Vagina (tissue), 2 donors: Measurements from ENCODE around the gene DIPK1B. TPM values are rescaled to one million over a fixed set of nuclear protein-coding genes. Genes with fewer than 3 reads are reported as not detected.
A peak's percentile ranks its signal among the peaks of the same experiment; 100 is the strongest.

Experiments
- DNase-seq, 2 donors: peaks; one replicate each; pipeline ENCODE4 v3.0.0-alpha.2; 2017; ENCODE audit errors: extremely low spot score in 2 of 2
- H3K27ac ChIP-seq: fragments of 200-600 bp; sonication (generic); one replicate; pipeline ENCODE4 v1.5.1; 2019
- H3K27me3 ChIP-seq: fragments of 200-600 bp; sonication (generic); one replicate; pipeline ENCODE4 v1.5.1; 2019
- H3K36me3 ChIP-seq, 2 donors: fragments of 200-600 bp; sonication (generic); one replicate each; pipeline ENCODE4 v1.5.1; 2017 to 2019
- H3K4me1 ChIP-seq: fragments of 200-600 bp; sonication (generic); one replicate; pipeline ENCODE4 v1.5.1; 2019
- H3K4me3 ChIP-seq, 2 donors: fragments of 200-600 bp; sonication (generic); 1 replicate in 1 of 2; 2 replicates in 1 of 2; pipeline ENCODE4 v1.5.1; 2016 to 2019
- H3K9me3 ChIP-seq: fragments of 200-600 bp; sonication (generic); one replicate; pipeline ENCODE4 v1.5.1; 2019
- CTCF ChIP-seq, 3 experiments: fragments of 450-650 bp in 2 of 3; fragments of 200-600 bp in 1 of 3; sonication (generic) in 1 of 3; IDR thresholded peaks; one replicate each; pipeline ENCODE4 v1.5.1; 2017 to 2019; ENCODE audit warnings: antibody characterized with exemption in 3 of 3, mild to moderate bottlenecking in 2 of 3, moderate library complexity in 2 of 3
- POLR2A ChIP-seq, 2 donors: fragments of 450-650 bp; IDR thresholded peaks; one replicate each; pipeline ENCODE4 v1.6.1; 2017; ENCODE audit warnings: antibody characterized with exemption in 2 of 2, mild to moderate bottlenecking in 2 of 2, moderate library complexity in 2 of 2
- POLR2AphosphoS5 ChIP-seq, 2 donors: sonication (generic); formaldehyde crosslinking; IDR thresholded peaks; one replicate each; pipeline ENCODE4 v1.9.0; 2017; ENCODE audit warnings: antibody characterized with exemption in 2 of 2, mild to moderate bottlenecking in 2 of 2, low read depth in 1 of 2; ENCODE audit not compliant: insufficient read depth in 1 of 2
- intact Hi-C: fragments of 100-400 bp; cut with DNase I; formaldehyde crosslinking; loops from one replicate; pipeline ENCODE4 v1.15.1; 2023
- total RNA-seq: library from RNA; depleted of rRNA; stranded (reverse); fragments of >200 nt; gene quantifications from one replicate; pipeline ENCODE4 v1.2.3, GENCODE V29; 2016

Gene DIPK1B
- total RNA-seq, 1 donor from 2014 or later, result 11.5 TPM

DNA sequence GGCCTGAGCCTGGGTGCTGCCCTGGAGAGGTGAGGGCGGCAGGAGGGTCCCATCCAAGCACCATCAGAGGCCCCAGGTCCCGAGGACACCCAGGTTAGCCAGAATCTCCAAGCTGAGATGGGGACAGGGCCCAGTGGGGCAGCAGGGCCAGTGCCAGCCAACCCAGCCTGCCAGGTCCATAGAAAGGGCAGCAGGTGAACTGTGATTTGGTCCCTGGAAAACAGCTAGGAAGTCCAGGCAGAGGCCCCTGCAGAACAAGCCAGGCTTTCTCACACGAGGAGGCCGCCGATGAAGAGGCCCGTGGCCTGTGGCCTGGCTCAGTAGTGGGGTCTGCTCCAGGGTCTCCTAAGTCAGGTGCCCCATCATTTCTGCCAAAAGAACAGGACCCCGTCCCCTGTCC, 27.2 kb upstream of the DIPK1B start:
- H3K9me3 ChIP-seq, result no peaks in the 10 kb centered on the region
- no peak for DNase-seq
- H3K4me1 ChIP-seq, result peaks cover 30% of the 10 kb centered on the region
- intact Hi-C loops, result no loop called here
- H3K4me3 ChIP-seq, result peak overlapping the region; percentile 84 to 90
- no peaks in the 10 kb centered on the region for H3K36me3 ChIP-seq
- H3K27me3 ChIP-seq, result no peaks in the 10 kb centered on the region
- H3K27ac ChIP-seq, result no peak overlapping the region
- TF ChIP-seq CTCF (IDR thresholded peaks at IDR 0.05) (no peak), POLR2AphosphoS5 (IDR thresholded peaks at IDR 0.05; ENCODE audit: insufficient read depth in 1 of 2, low read depth in 1 of 2) (no peak), POLR2A (IDR thresholded peaks at IDR 0.05) (no peak)

DNA sequence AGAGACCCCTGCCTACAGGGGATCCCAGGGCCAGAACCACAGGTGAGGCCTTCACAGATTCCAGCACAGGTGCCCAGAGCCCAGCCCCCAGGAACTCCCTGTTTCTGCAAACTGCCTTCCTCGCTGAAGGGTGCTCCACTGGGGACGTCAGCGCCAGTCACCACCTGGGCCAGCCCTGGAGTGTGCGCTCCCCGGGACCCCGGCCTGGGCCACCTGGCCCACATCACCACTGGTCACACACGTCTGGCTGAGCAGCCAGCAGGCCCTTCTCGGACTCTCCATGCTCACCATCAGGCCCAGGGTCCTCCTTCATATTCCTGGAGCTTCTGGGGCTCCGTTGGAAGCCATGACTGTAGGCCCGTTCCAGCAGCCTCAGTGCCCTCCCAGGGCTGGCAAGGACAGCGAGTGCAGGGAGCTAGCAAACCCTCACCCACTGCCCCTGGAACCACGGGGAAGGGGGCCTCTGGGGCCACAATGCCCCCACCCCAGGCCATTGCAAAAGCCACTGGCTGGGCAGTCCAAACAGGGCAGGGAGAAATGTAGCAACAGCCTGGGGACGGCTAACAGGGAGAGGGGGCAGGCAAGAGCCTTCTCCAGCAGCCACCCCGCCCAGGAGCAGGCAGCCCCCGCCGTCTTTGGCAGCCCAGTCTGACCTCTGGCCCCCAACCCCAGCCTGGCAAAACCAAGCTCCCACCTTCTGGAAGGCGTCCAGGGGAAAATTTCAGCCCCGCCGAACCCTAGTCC, 26.4 kb upstream of the DIPK1B start:
- Histone ChIP-seq H3K27me3 (no peaks in the 10 kb centered on the region), H3K27ac (peak overlapping the region; percentile 71), H3K36me3 (no peaks in the 10 kb centered on the region), H3K4me3 (peak overlapping the region; percentile 84 to 90), H3K9me3 (no peaks in the 10 kb centered on the region), H3K4me1 (peaks cover 30% of the 10 kb centered on the region)
- no peak for DNase-seq
- intact Hi-C loops, result no loop called here
- TF ChIP-seq POLR2AphosphoS5 (IDR thresholded peaks at IDR 0.05; ENCODE audit: insufficient read depth in 1 of 2, low read depth in 1 of 2) (no peak), POLR2A (IDR thresholded peaks at IDR 0.05) (no peak), CTCF (IDR thresholded peaks at IDR 0.05) (no peak)

- TF ChIP-seq CTCF (IDR thresholded peaks at IDR 0.05) (no peak), POLR2AphosphoS5 (IDR thresholded peaks at IDR 0.05; ENCODE audit: insufficient read depth in 1 of 2, low read depth in 1 of 2) (no peak), POLR2A (IDR thresholded peaks at IDR 0.05) (no peak)
- no peaks in the 10 kb centered on the region for H3K36me3 ChIP-seq
- peak overlapping the region; percentile 84 to 90 for H3K4me3 ChIP-seq
- peaks cover 30% of the 10 kb centered on the region for H3K4me1 ChIP-seq
- DNase-seq, result no peak
- H3K9me3 ChIP-seq, result no peaks in the 10 kb centered on the region
- peak overlapping the region; percentile 71 for H3K27ac ChIP-seq
- intact Hi-C loops, result no loop called here
- H3K27me3 ChIP-seq, result no peaks in the 10 kb centered on the region
Measured at GRCh38 chr9:136686534-136686793, 25.9 kb upstream of the DIPK1B start.

DNA sequence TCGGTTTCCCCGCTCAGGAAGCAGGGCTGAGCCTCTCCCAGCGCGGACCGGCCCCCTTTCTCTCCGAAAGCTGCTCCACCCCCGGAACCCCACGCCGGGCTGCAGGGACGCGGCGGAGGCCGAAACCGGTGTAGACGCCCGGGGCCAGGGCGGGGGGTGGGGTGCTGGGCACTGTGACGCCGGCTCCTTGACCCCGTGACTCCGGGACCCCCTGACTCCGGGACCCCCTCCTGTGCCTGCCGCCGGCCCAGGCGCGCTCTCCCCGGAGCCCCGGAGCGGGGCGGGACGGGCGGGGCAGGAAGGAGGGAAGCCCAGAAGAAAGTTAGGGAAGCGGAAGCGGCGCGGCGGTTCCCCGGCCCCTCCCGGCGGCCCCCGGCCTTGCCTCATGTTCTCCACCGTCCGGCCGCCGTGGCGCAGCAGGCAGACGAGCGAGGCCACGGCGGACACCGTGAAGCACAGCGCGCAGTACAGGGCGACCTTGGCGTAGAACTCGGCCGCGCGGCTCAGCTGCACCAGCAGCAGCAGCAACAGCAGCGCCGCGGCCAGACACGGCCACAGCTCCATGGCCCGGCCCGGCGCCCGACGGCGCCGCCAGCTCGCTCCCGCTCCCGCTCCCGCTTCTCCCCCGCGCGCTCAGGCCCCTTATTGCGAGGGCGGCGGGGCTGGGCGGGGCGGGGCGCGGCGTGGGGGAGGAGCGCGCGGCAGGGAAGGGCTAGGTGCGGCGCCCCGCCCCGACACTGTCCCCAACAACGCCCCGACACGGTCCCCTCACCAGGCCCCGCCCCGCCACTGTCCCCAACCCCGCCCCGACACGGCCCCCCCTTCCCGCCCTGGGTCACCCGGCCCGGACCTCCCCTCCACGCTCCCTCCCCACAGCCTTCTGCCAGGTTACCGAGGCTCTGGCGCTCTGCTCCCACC, 25.3 kb upstream of the DIPK1B start, which contains the start of gene AGPAT2:
Gene AGPAT2 (minus strand): TSS at position 664 of the 918 bp plus-strand sequence. CDS start 100 bp downstream, at position 564.
- H3K9me3 ChIP-seq, result no peaks in the 10 kb centered on the region
- H3K4me1 ChIP-seq, result peaks cover 30% of the 10 kb centered on the region
- H3K36me3 ChIP-seq, result no peaks in the 10 kb centered on the region
- peak within 1 kb of the TSS; percentile 71 for H3K27ac ChIP-seq
- no peak for DNase-seq
- no peaks in the 10 kb centered on the region for H3K27me3 ChIP-seq
- TF ChIP-seq POLR2A (IDR thresholded peaks at IDR 0.05) (peak in 1 of 2 donors; percentile 33), CTCF (IDR thresholded peaks at IDR 0.05) (no peak), POLR2AphosphoS5 (IDR thresholded peaks at IDR 0.05; ENCODE audit: insufficient read depth in 1 of 2, low read depth in 1 of 2) (peak in 1 of 2 donors; percentile 57)
- intact Hi-C loops, result no loop called here
- peak within 1 kb of the TSS; percentile 84 to 90 for H3K4me3 ChIP-seq
